GM23338 (cell line): ENCODE data around the gene TENM4.

Experiments used
- CTCF ChIP-seq, 2 experiments: fragments of 200-600 bp in 1 of 2; sonication (generic) in 1 of 2; conservative IDR thresholded peaks; 2 replicates each; pipeline versions ENCODE4 v1.5.1 to v1.6.1; 2016 to 2017; ENCODE audit warnings: antibody characterized with exemption in 2 of 2, low read depth in 2 of 2, mild to moderate bottlenecking in 2 of 2, moderate library complexity in 1 of 2
- POLR2AphosphoS5 ChIP-seq: IDR thresholded peaks from 2 replicates; pipeline ENCODE4 v1.6.1; 2016; ENCODE audit warnings: antibody characterized with exemption, low read depth

GRCh38 chr11:78654071-78654470 lies 786.8 kb downstream of the TENM4 start:
- TF ChIP-seq POLR2AphosphoS5 (no peak), CTCF (conservative IDR thresholded peaks at IDR 0.05; ENCODE audit: low read depth in 2 of 2) (no peak)
